Suprapubic skin (tissue), 4 donors: ENCODE data around the gene CTNND2.

ENCODE experiments used
- POLR2A ChIP-seq, 2 donors: fragments of 450-650 bp; IDR thresholded peaks; one replicate each; pipeline ENCODE4 v1.6.1; 2017; ENCODE audit warnings: antibody characterized with exemption in 2 of 2, mild to moderate bottlenecking in 2 of 2, moderate library complexity in 2 of 2
- POLR2AphosphoS5 ChIP-seq, 3 donors: sonication (generic); formaldehyde crosslinking; IDR thresholded peaks; one replicate each; pipeline ENCODE4 v1.6.1; 2017; ENCODE audit warnings: antibody characterized with exemption in 3 of 3
- TF ChIP-seq, protein P1 (sequence below), 2 donors: fragments of 200-600 bp in 1 of 2; fragments of 450-650 bp in 1 of 2; sonication (generic) in 1 of 2; IDR thresholded peaks; one replicate each; pipeline ENCODE4 v1.5.1; 2016 to 2019; ENCODE audit warnings: antibody characterized with exemption in 2 of 2, mild to moderate bottlenecking in 1 of 2, moderate library complexity in 1 of 2

DNA sequence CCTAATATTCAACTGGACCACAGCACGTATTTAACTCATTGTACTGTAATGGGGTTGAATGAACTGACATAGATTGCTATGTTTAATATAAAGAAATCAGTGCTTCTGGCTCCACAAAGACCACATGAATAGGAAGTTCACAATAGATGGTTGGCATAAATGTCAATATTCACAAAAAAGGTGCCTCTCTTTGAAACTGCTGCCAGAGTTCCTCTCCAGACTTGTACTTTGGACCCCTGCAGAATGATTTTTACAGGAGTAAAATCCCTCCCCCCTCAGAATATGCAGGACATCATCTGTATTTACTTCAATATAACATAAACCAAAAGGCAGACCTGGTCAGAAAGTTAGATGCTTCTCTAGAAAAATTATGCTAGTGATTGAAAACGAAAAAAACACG is 634.7 kb downstream of the CTNND2 start:
- no peak for TF ChIP-seq POLR2A (IDR thresholded peaks at IDR 0.05)
- TF ChIP-seq, protein P1, sequence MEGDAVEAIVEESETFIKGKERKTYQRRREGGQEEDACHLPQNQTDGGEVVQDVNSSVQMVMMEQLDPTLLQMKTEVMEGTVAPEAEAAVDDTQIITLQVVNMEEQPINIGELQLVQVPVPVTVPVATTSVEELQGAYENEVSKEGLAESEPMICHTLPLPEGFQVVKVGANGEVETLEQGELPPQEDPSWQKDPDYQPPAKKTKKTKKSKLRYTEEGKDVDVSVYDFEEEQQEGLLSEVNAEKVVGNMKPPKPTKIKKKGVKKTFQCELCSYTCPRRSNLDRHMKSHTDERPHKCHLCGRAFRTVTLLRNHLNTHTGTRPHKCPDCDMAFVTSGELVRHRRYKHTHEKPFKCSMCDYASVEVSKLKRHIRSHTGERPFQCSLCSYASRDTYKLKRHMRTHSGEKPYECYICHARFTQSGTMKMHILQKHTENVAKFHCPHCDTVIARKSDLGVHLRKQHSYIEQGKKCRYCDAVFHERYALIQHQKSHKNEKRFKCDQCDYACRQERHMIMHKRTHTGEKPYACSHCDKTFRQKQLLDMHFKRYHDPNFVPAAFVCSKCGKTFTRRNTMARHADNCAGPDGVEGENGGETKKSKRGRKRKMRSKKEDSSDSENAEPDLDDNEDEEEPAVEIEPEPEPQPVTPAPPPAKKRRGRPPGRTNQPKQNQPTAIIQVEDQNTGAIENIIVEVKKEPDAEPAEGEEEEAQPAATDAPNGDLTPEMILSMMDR (IDR thresholded peaks at IDR 0.05): no peak
- TF ChIP-seq POLR2AphosphoS5 (IDR thresholded peaks at IDR 0.05): no peak
